Measurements from ENCODE around the gene NCAM2.

Gene NCAM2

DNA sequence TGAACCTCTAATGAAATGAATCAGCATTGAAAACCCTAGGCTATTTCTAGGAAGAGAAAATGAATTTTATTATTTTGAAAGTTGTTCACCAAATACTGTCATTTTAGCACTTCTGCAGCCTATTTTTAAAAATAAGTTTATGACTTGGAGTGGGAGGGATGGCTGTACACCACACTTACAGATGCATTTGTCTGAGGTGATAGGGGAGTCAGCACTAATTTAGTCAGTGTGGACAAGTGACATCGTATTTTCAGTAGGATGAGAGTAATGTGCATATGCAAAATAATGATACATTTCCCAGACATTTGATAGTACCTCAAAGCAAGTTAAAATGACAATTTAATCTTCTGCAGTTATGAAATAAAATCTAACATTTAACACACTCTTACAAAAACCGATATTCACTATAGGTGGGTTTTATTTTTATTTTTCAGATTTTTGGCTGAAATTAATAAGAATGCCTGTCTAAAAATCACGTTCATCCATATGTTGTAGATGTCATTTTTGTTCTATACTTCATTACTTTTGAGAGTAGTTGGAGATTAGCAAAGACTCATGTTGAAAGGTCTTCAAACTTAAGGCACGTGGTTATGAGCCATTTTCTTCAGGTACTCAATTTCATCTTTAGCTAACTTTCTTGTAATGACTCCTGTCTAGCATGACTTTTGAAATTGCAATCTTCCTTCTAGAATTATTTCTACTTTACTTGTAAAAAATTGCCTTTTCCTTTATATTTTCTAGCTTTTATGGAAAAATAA, 186.7 kb downstream of the NCAM2 start:
- TF ChIP-seq, protein P1, sequence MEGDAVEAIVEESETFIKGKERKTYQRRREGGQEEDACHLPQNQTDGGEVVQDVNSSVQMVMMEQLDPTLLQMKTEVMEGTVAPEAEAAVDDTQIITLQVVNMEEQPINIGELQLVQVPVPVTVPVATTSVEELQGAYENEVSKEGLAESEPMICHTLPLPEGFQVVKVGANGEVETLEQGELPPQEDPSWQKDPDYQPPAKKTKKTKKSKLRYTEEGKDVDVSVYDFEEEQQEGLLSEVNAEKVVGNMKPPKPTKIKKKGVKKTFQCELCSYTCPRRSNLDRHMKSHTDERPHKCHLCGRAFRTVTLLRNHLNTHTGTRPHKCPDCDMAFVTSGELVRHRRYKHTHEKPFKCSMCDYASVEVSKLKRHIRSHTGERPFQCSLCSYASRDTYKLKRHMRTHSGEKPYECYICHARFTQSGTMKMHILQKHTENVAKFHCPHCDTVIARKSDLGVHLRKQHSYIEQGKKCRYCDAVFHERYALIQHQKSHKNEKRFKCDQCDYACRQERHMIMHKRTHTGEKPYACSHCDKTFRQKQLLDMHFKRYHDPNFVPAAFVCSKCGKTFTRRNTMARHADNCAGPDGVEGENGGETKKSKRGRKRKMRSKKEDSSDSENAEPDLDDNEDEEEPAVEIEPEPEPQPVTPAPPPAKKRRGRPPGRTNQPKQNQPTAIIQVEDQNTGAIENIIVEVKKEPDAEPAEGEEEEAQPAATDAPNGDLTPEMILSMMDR (IDR thresholded peaks at IDR 0.05; ENCODE audit: low read depth, low read length, missing control alignments), result no peak
- no peak for DNase-seq (ENCODE audit: extremely low read depth, low read depth)
- no peak overlapping the region for H3K4me3 ChIP-seq (replicated peaks; ENCODE audit: low read depth, low read length)

DNA sequence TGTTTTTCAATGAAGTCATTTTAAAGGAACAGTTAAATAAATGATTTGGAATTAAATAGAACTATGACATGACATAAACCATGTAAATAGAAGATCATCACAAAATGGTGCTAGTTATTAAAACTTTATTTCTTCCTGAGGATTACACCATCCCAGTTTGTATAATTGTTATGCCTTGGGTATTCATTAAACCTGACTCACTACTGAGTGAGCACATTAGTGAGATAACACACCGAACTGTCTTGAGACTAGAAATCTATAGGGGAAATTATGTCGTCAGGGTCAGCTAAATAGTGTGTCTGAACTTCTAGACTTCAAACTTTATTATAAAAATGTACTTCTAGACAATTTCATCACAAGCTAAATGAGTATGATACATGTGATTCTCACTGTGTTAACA, 189.4 kb downstream of the NCAM2 start:
- DNase-seq (ENCODE audit: extremely low read depth, low read depth), result no peak
- TF ChIP-seq, protein P1 (IDR thresholded peaks at IDR 0.05; ENCODE audit: low read depth, low read length, missing control alignments), result no peak
- H3K4me3 ChIP-seq (replicated peaks; ENCODE audit: low read depth, low read length), result no peak overlapping the region

DNA sequence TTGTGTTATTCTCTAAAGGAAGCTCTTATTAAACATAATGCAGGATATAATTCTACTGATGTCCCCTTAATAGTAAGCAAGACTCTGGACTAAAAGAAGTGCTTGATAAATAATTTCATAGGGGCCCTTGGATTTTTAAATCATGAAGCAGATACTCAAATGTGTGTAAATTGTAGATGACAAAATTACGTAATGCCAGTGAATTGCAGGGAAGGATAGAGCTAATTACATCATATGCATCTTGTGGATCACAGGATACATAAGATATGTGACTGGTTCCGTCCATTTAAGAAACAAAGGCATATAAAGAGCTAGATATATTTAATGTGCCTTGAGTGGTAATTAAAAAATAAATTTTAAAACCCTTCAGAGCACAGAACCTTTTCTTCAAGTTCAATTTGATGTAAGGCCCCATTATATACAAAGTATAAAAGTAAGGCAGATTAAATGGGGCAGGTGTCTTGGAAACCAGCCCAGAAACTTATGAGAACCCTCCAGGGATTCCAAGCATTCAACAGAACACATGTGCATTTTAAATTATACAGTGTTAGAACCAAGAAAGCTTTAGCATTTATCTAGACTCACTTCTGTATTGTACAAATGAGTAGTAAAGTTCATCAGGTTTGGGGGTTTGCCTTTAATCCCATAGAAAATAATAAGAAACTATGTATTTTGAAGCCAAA, 190.4 kb downstream of the NCAM2 start:
- no peak overlapping the region for H3K4me3 ChIP-seq (replicated peaks; ENCODE audit: low read depth, low read length)
- no peak for DNase-seq (ENCODE audit: extremely low read depth, low read depth)
- TF ChIP-seq, protein P1 (IDR thresholded peaks at IDR 0.05; ENCODE audit: low read depth, low read length, missing control alignments), result no peak

DNA sequence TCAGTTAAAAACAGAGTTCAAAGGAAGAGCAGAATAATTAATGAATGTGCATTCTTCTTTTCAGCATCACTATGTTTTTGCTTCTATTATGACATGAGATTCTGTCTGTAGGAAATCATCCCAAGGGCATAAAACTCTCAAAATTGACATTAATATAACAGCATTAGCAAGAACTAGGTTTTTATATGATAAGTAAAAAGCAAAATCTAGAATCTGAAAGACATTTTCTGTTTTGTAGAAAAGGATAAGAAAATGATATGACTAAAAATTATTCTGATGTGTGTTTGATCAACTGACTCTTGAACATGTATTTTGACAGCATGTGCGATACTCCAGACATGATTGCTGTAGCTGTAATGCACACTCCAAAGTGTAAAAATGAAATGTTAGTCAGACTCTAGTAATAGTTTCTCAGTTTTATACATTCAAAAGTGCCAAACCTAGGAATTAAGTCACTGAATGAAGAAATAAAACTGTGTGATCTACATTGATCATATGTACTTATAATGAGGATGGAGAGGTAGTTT, 197.3 kb downstream of the NCAM2 start:
- TF ChIP-seq, protein P1 (IDR thresholded peaks at IDR 0.05; ENCODE audit: low read depth, low read length, missing control alignments), result no peak
- DNase-seq (ENCODE audit: extremely low read depth, low read depth), result no peak
- H3K4me3 ChIP-seq (replicated peaks; ENCODE audit: low read depth, low read length), result no peak overlapping the region

DNA sequence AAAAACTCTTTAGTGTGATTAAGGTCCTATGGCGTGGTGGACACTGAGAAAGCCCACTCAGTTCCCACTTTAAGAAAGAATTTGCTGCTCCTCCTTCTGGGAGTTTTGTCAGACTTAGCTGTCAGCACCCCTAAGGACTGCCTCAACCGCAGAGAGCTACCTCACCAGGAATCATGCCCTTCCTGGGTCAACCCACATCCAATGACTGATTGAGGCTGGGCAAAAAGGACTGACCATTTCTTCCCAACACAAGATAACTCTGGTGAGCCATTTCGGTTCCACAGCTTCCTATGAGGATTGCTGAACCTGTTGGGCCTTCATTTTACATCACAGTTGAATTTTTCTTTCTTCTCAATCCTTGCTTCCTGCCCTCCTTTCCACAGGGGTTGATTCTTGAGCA, 197.9 kb downstream of the NCAM2 start:
- H3K4me3 ChIP-seq (replicated peaks; ENCODE audit: low read depth, low read length), result no peak overlapping the region
- no peak for DNase-seq (ENCODE audit: extremely low read depth, low read depth)
- TF ChIP-seq, protein P1 (IDR thresholded peaks at IDR 0.05; ENCODE audit: low read depth, low read length, missing control alignments), result no peak

DNA sequence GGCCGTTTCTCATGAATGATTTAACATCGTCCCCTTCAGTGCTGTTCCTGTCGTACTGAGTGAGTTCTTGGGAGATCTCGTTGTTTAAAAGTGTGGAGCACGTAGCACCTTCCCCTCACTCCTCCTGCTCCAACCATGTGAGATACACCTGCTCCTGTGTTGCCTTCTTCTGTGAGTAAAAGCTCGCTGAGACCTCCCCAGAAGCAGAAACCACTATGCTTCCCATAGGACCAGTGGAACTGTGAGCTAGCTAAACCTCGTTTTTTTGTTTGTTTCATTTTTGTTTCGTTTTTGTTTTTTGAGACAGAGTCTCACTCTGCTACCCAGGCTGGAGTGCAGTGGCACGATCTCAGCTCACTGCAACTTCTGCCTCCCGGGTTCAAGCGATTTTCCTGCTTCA, 198.6 kb downstream of the NCAM2 start:
- TF ChIP-seq, protein P1 (IDR thresholded peaks at IDR 0.05; ENCODE audit: low read depth, low read length, missing control alignments), result no peak
- DNase-seq (ENCODE audit: extremely low read depth, low read depth), result no peak
- no peak overlapping the region for H3K4me3 ChIP-seq (replicated peaks; ENCODE audit: low read depth, low read length)
